ENCODE results near the gene MYPOP.
A peak's percentile ranks its signal among the peaks of the same experiment; 100 is the strongest.

The MYPOP gene

DNA sequence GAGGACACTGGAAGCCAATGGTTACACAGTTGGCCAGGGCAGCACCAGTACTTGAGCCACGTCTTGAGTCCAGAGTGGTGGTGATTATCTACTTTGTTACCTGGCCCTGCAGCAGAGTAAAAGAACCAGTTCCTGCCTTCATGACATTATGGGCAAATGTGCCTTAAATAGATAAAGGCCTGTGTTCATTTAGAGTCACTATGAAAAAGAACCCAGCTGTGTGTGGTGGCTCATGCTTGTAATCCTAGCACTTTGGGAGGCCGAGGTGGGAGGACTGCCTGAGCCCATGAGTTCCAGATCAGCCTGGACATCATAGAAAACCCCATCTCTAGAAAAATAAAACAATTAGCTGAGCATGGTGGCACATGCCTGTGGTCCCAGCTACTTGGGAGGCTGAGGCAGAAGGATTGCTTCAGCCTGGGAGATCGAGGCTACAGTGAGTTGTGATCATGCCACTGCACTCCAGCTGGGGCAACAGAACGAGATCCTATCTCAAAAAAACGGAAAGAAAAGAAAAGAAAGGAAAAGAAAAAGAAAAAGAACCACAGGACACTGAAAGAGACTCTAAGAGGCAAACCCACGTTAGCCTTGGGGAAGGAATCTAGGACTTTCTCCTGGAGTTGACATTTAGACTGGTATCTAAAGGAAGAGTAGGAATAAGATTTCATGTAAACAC, 13.1 kb downstream of the MYPOP start:
- TF ChIP-seq, protein P1, sequence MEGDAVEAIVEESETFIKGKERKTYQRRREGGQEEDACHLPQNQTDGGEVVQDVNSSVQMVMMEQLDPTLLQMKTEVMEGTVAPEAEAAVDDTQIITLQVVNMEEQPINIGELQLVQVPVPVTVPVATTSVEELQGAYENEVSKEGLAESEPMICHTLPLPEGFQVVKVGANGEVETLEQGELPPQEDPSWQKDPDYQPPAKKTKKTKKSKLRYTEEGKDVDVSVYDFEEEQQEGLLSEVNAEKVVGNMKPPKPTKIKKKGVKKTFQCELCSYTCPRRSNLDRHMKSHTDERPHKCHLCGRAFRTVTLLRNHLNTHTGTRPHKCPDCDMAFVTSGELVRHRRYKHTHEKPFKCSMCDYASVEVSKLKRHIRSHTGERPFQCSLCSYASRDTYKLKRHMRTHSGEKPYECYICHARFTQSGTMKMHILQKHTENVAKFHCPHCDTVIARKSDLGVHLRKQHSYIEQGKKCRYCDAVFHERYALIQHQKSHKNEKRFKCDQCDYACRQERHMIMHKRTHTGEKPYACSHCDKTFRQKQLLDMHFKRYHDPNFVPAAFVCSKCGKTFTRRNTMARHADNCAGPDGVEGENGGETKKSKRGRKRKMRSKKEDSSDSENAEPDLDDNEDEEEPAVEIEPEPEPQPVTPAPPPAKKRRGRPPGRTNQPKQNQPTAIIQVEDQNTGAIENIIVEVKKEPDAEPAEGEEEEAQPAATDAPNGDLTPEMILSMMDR (IDR thresholded peaks at IDR 0.05; ENCODE audit: insufficient read depth, low read depth, low read length, missing control alignments) = no peak
- no peak for DNase-seq (ENCODE audit: low read depth)
- H3K4me3 ChIP-seq (ENCODE audit: low read depth, low read length) = no peak overlapping the region

DNA sequence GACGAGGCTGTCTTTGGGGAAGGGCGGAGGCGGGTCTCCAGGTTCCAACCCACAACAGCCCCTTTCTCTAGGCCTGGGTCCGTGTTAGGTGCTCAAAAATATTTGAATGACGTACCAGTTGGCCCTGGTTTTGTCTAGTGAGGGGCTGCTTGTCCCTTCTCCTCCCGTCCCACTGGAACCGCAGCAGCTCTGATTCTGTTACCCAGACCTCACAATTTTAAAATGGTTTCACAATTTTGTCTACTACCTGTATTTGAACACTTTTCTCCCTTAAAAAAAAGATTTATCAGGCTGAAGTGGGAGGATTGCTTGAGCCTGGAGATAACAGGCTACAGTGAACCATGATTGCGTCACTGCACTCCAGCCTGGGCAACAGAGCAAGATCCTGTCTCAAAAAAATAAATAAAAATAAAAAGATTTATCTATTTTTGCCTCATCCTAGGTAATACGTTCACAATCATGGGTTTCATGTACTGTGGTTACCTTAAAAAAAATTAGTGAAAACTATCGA, 15.2 kb downstream of the MYPOP start:
- peak overlapping the region; percentile 60 for H3K4me3 ChIP-seq (ENCODE audit: low read depth, low read length)
- DNase-seq (ENCODE audit: low read depth) = no peak
- TF ChIP-seq, protein P1 (IDR thresholded peaks at IDR 0.05; ENCODE audit: insufficient read depth, low read depth, low read length, missing control alignments) = no peak

DNA sequence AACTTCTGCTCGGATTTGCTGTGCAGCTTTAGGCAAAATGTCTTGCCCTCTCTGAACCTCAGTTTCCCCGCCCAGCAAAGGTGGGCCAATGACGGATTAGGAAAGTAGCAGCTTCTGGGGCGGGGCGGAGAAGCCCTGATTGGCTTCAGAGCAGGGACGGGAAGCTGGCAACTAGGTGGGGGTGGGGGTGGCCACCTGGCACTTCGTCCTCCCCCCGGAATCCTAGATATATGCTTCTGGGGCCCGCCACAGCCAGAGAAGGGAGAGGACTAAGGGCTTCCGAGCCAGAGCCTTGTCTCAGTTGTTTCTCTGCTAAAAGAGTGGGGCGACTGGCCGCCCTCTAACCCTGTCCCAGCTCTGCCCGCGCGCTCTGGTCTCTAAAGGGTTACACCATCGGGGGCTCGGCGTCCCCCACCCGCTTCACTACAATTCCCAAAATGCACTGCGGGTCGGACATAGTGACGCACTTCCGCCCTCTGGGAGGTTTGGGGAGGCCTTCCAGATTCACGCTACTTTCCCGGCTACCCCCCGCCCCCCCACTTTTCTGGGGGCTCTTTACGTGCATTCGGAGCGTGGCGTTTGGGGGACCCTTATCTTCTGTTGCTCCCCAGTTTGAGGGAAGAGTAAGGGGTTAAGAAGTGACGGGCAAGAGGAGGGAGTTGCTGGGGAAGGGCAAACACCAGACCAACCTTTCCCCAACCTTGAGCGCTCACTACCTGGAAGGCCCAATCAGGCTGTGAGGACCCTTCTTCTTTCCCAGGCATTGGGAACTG, 15.8 kb downstream of the MYPOP start:
- peak overlapping the region; percentile 60 for H3K4me3 ChIP-seq (ENCODE audit: low read depth, low read length)
- DNase-seq (ENCODE audit: low read depth) = peak; percentile 96
- TF ChIP-seq, protein P1 (IDR thresholded peaks at IDR 0.05; ENCODE audit: insufficient read depth, low read depth, low read length, missing control alignments) = no peak

DNA sequence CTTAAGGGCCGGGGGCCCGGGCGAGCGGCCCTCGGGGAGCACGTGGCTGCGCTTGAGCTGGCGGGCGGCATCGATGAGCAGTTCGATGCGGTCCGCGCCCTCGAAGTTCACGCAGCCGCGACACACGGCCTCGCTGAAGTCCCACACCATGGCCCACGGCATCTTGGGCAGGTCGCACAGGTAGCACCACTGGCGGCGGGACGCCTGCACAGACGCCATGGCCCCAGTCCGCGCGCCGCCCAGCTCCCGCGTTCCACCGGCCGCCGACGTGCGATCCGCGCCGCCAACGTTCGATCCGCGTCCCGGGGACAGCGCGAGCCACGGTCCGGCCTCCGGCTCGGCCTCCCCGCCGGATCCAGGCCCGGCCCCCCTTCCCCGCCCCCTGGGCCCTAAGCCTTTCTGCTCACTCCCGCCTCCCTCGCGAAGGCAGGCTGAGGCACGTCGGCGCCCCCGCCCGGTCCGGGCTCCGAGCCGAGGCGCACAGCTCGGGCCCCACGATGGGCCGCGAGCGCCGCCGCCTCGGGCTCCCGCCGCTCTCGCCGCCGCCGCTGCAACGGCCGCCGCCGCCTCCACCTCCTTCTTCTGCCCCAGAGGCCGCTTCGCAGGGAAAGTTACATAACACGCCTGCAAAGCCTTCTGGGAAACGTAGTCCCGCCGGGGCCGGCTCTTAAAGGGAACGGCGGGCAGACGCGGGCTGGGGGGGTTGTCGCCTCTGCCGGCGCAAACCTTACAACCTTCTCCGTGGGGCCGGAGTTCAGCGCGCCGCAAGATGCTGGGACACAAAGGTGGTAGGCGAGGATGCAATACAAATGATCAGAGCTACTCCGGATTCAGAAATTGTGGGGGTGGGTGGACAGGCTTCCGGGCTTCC, 16.6 kb downstream of the MYPOP start, which contains the start of gene IRF2BP1:
TSS of gene IRF2BP1 (minus strand) at position 586 of the 871 bp plus-strand sequence. CDS start at position 219, 367 bp downstream.
- H3K4me3 ChIP-seq (ENCODE audit: low read depth, low read length) = peak within 1 kb of the TSS; percentile 60
- TF ChIP-seq, protein P1 (IDR thresholded peaks at IDR 0.05; ENCODE audit: insufficient read depth, low read depth, low read length, missing control alignments) = no peak
- DNase-seq (ENCODE audit: low read depth) = peak; percentile 95

DNA sequence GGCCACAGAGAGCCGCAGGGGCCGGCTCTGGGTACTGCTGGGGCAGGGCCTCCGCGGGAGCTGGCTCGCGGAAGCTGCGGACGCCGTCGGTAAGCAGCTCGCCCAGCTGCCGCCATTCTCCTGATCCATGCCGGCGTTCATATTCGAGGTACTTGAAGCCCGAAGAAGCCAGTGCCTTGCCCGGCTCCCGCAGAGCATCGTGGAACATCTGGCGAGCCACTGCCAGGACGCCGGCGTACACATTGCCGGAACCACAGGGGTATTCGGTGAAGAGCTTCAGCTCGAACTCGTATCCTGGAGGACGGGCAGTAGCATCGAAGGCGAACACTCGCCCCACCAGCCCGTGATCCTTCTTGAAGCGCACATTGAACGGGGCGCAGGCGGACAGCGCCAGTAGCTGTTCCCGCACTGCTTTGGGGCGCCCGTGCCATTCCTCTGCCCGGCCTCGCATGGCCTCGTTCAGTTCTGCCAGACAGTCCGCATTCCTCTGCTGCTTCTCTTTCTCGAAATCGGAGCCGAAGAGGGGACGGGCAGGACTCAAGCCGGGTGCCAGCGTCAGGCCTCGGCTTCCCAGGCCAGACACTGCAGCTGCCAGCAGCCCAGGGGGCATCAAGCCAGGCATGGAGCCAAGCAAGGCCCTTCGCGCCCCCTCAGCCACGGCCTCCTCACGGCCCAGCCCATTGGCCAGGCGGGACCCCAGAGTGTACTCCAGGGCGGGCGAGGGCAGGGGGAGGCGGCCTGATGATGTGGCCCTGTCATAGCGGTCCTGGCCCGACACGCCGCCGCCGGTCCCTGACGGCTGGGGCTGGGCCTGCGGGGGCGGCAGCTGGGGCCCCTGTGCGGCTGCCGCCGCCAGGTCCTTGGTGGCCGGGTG, 17.5 kb downstream of the MYPOP start:
- DNase-seq (ENCODE audit: low read depth) = no peak
- TF ChIP-seq, protein P1 (IDR thresholded peaks at IDR 0.05; ENCODE audit: insufficient read depth, low read depth, low read length, missing control alignments) = no peak
- peak overlapping the region; percentile 33 for H3K4me3 ChIP-seq (ENCODE audit: low read depth, low read length)

Data from GM12865 (cell line).